SU-DHL-6 (cell line): ENCODE results near the gene HOXC6.

Source experiments
- H2AFZ ChIP-seq: fragments of 200-600 bp; sonication (generic); 2 replicates; pipeline ENCODE4 v1.6.1; 2014; ENCODE audit warnings: low read depth, mild to moderate bottlenecking, moderate library complexity, mixed read lengths, antibody characterized with exemption, low read length; ENCODE audit not compliant: severe bottlenecking
- H3F3A ChIP-seq: fragments of 200-600 bp; shearing (Covaris generic); 2 replicates; pipeline ENCODE4 v1.6.0; 2016; ENCODE audit warnings: antibody characterized with exemption, mild to moderate bottlenecking; ENCODE audit not compliant: insufficient read depth
- H3K27ac ChIP-seq: fragments of 200-600 bp; sonication (generic); 2 replicates; pipeline ENCODE4 v1.5.1; 2016; ENCODE audit warnings: low read depth, mild to moderate bottlenecking, low read length, moderate library complexity, mixed read lengths
- H3K27me3 ChIP-seq: fragments of 200-600 bp; sonication (generic), shearing (Covaris generic); 2 replicates; pipeline ENCODE4 v1.6.0; 2014; ENCODE audit warnings: mild to moderate bottlenecking, low read length
- H3K36me3 ChIP-seq: fragments of 200-600 bp; sonication (generic); 2 replicates; pipeline ENCODE4 v1.6.1; 2014; ENCODE audit warnings: mild to moderate bottlenecking, low read length, mixed read lengths
- H3K4me2 ChIP-seq: fragments of 300-600, 200-600 bp; shearing (Covaris generic), sonication (generic); 2 replicates; pipeline ENCODE4 v1.6.0; 2014; ENCODE audit warnings: low read length, low read depth, mild to moderate bottlenecking; ENCODE audit not compliant: poor library complexity, severe bottlenecking
- H3K4me3 ChIP-seq: fragments of 200-600 bp; sonication (generic); 2 replicates; pipeline ENCODE4 v1.5.1; 2014; ENCODE audit warnings: antibody characterized with exemption, low read length, mild to moderate bottlenecking, mixed read lengths; ENCODE audit not compliant: insufficient read depth, poor library complexity, severe bottlenecking
- H3K79me2 ChIP-seq: fragments of 200-600 bp; sonication (generic); 2 replicates; pipeline ENCODE4 v1.6.1; 2014; ENCODE audit warnings: mild to moderate bottlenecking, low read length, moderate library complexity; ENCODE audit not compliant: insufficient read depth
- H3K9ac ChIP-seq: fragments of 200-600 bp; sonication (generic); 2 replicates; pipeline ENCODE4 v1.7.0; 2014; ENCODE audit warnings: mild to moderate bottlenecking, low read length
- H3K9me2 ChIP-seq: fragments of 200-600 bp; sonication (generic); replicated peaks from 2 replicates; pipeline ENCODE4 v1.6.1; 2014; ENCODE audit warnings: low read length; ENCODE audit not compliant: insufficient read depth
- H3K9me3 ChIP-seq: fragments of 200-600 bp; sonication (generic); 2 replicates; pipeline ENCODE4 v1.6.1; 2014; ENCODE audit warnings: low read length, mixed read lengths; ENCODE audit not compliant: insufficient read depth
- H4K20me1 ChIP-seq: fragments of 200-600 bp; sonication (generic); 2 replicates; pipeline ENCODE4 v1.6.1; 2014; ENCODE audit warnings: low read depth, mild to moderate bottlenecking, antibody characterized with exemption, low read length, moderate library complexity, mixed read lengths
- EZH2phosphoT487 ChIP-seq: fragments of 200-600 bp; sonication (generic), shearing (Covaris generic); conservative IDR thresholded peaks from 2 replicates; pipeline ENCODE4 v1.6.1; 2018; ENCODE audit warnings: mild to moderate bottlenecking, antibody characterized with exemption, low read length, moderate library complexity, mixed read lengths
- TF ChIP-seq, protein P1 (sequence below): fragments of 200-600 bp; sonication (generic); IDR thresholded peaks from one replicate; pipeline ENCODE4 v1.5.1; 2017; ENCODE audit warnings: antibody characterized with exemption, mild to moderate bottlenecking, low read length, moderate library complexity; ENCODE audit not compliant: insufficient read depth, poor library complexity, severe bottlenecking

HOXC6 gene

DNA sequence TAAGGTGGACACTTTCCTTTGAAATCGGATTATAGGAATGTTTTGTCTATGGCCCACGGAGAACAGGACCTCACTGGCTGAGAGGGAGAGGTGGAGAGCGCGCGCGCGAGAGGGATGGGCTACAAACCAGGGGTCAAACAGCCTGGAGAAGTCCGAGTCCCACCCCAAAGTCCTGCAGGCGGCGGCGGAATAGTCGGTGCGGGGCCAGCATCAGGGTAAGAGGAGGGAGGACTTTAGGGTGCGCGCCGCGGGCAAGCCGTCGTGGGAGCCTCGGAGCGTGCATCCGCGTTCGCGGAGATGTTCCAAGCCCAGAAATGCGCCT lies 22.7 kb upstream of the HOXC6 start:
- Histone ChIP-seq H2AFZ (no peak overlapping the region), H3F3A (no peaks in the 10 kb centered on the region), H3K36me3 (no peaks in the 10 kb centered on the region), H3K9ac (no peak overlapping the region), H3K4me2 (no peak overlapping the region), H3K9me3 (no peaks in the 10 kb centered on the region), H3K9me2 (no peaks in the 10 kb centered on the region), H3K4me3 (no peak overlapping the region), H3K27me3 (no peaks in the 10 kb centered on the region), H3K79me2 (no peaks in the 10 kb centered on the region), H4K20me1 (no peaks in the 10 kb centered on the region), H3K27ac (no peak overlapping the region)
- no peak for TF ChIP-seq EZH2phosphoT487
- TF ChIP-seq, protein P1, sequence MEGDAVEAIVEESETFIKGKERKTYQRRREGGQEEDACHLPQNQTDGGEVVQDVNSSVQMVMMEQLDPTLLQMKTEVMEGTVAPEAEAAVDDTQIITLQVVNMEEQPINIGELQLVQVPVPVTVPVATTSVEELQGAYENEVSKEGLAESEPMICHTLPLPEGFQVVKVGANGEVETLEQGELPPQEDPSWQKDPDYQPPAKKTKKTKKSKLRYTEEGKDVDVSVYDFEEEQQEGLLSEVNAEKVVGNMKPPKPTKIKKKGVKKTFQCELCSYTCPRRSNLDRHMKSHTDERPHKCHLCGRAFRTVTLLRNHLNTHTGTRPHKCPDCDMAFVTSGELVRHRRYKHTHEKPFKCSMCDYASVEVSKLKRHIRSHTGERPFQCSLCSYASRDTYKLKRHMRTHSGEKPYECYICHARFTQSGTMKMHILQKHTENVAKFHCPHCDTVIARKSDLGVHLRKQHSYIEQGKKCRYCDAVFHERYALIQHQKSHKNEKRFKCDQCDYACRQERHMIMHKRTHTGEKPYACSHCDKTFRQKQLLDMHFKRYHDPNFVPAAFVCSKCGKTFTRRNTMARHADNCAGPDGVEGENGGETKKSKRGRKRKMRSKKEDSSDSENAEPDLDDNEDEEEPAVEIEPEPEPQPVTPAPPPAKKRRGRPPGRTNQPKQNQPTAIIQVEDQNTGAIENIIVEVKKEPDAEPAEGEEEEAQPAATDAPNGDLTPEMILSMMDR, result no peak

DNA sequence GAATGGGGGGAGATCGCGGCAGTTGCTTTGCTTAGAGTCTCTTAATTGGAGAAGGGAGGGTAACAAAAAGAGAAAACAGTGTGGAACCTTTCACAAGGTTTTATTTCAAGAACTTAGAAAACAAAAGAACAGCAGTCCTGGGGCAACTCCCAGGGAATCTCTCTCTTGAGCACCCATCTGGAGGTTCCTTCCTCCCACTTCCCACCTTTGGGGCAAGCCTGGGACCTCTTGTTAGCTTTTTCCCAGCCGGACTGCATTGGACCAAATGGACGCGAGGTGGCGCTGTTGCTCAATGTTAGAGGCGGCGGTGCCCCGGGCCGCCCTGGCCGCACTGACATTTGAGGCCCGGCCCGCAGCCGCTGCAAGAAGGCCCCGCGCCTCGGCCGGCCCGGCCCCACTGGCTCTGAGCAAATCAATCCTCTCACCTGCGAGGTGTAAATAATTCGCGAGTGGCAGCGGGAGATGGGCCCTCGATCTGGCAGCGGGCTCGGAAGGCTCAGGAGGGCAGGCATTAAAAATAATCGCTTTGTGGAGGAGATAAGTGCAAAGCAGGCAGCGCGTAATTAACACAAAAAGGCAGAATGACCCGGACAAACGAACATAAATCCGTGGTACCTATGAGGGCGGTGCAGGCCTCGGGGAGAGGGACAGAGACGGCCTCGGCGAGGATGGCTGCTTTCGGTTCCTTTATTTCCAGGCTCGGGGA lies 22.2 kb upstream of the HOXC6 start:
- Histone ChIP-seq H2AFZ (peak overlapping the region; percentile 92), H3K9me3 (no peaks in the 10 kb centered on the region), H4K20me1 (no peaks in the 10 kb centered on the region), H3K4me2 (peak overlapping the region; percentile 62), H3K79me2 (no peaks in the 10 kb centered on the region), H3K4me3 (no peak overlapping the region), H3K27ac (no peak overlapping the region), H3K9ac (peak overlapping the region; percentile 49), H3F3A (no peaks in the 10 kb centered on the region), H3K27me3 (no peaks in the 10 kb centered on the region), H3K9me2 (no peaks in the 10 kb centered on the region), H3K36me3 (no peaks in the 10 kb centered on the region)
- no peak for TF ChIP-seq EZH2phosphoT487
- TF ChIP-seq, protein P1, result peak; percentile 73

DNA sequence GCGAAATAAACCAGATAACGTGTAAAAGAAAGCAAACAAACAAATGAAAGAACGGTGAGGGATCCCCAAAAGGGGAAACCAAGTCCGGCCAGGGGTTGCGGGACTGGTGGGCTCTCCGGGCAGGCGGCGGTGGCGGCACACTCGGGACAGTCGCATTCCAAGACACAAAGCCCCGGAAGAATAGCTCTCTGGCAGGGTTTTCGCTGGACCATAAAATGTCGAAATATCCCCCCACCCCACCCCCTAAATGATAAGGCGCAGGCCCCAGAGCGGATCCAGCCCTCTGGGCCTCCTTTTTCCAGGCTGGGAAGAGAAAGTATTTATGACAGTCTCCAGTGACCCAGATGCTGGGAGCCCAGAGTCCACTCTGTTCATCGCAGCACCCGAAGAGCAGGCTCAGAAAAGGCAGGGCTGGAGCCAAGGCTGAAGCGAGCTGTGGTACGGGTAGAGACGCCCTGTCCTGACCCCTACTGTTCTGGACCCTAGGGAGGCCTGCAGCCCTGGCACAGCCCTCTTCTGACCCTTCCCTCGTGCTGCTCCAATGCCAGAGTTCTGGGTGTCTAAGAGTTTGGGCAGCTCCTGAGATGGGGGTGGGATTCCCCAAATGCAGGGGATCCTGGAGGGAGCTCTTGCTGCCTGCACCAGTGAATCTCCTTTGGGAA lies 21.6 kb upstream of the HOXC6 start:
- Histone ChIP-seq H3K9ac (peak overlapping the region; percentile 49; the same call in 1 of the 2 replicates), H3K27me3 (no peaks in the 10 kb centered on the region), H2AFZ (peak overlapping the region; percentile 92), H3K27ac (no peak overlapping the region), H3K4me3 (no peak overlapping the region), H3K36me3 (no peaks in the 10 kb centered on the region), H3K4me2 (peak overlapping the region; percentile 62), H3F3A (no peaks in the 10 kb centered on the region), H4K20me1 (no peaks in the 10 kb centered on the region), H3K79me2 (no peaks in the 10 kb centered on the region), H3K9me2 (no peaks in the 10 kb centered on the region), H3K9me3 (no peaks in the 10 kb centered on the region)
- TF ChIP-seq EZH2phosphoT487, result no peak
